HG03469 (cell line): ENCODE data around the gene CELF5.

Experiments used
- ATAC-seq: cut with Tn5 transposase; IDR thresholded peaks from one replicate; pipeline ENCODE4 v1.9.1; 2021; ENCODE audit warnings: mild to moderate bottlenecking, moderate library complexity, moderate number of reproducible peaks; ENCODE audit not compliant: unreplicated experiment

CELF5 gene

GRCh38 chr19:3269916-3270671, 45.6 kb downstream of the CELF5 start:
- ATAC-seq, result no peak

- ATAC-seq, result no peak
Measured at GRCh38 chr19:3270902-3271301, 46.4 kb downstream of the CELF5 start.

- ATAC-seq, result no peak
Measured at GRCh38 chr19:3272401-3272931, 48.0 kb downstream of the CELF5 start.

GRCh38 chr19:3272952-3273351, 48.5 kb downstream of the CELF5 start:
- ATAC-seq, result no peak

- ATAC-seq, result no peak
Measured at GRCh38 chr19:3274245-3274941, 49.9 kb downstream of the CELF5 start.

- ATAC-seq, result no peak
Measured at GRCh38 chr19:3274942-3275582, 50.6 kb downstream of the CELF5 start.

- no peak for ATAC-seq
Measured at GRCh38 chr19:3275583-3276340, 51.3 kb downstream of the CELF5 start.

GRCh38 chr19:3276341-3276799, 51.9 kb downstream of the CELF5 start:
- ATAC-seq, result no peak

- no peak for ATAC-seq
Measured at GRCh38 chr19:3277649-3278048, 53.2 kb downstream of the CELF5 start.

GRCh38 chr19:3278294-3278693, 53.8 kb downstream of the CELF5 start:
- no peak for ATAC-seq

- no peak for ATAC-seq
Measured at GRCh38 chr19:3278749-3279148, 54.3 kb downstream of the CELF5 start.

GRCh38 chr19:3279306-3279705, 54.8 kb downstream of the CELF5 start:
- no peak for ATAC-seq

- ATAC-seq, result no peak
Measured at GRCh38 chr19:3281026-3281425, 56.6 kb downstream of the CELF5 start.

GRCh38 chr19:3282155-3282554, 57.7 kb downstream of the CELF5 start:
- no peak for ATAC-seq

GRCh38 chr19:3282564-3282963, 58.1 kb downstream of the CELF5 start:
- no peak for ATAC-seq

GRCh38 chr19:3283246-3283751, 58.8 kb downstream of the CELF5 start:
- ATAC-seq, result no peak

- ATAC-seq, result no peak
Measured at GRCh38 chr19:3283886-3284657, 59.6 kb downstream of the CELF5 start.

GRCh38 chr19:3284759-3285646, 60.5 kb downstream of the CELF5 start:
- ATAC-seq, result no peak

GRCh38 chr19:3285647-3286176, 61.3 kb downstream of the CELF5 start:
- no peak for ATAC-seq
